Mesendoderm (in vitro differentiated cells): Measurements from ENCODE around the gene EMD.

Experiments used
- DNase-seq: peaks from one replicate; pipeline ENCODE4 v3.0.0; 2013
- H2AK5ac ChIP-seq: 2 replicates; pipeline ENCODE4 v1.6.1; 2013; ENCODE audit warnings: low read length, inconsistent platforms
- H2BK120ac ChIP-seq: 2 replicates; pipeline ENCODE4 v1.6.1; 2013; ENCODE audit warnings: low read depth, mild to moderate bottlenecking, low read length, moderate library complexity, mixed read lengths
- H2BK15ac ChIP-seq: replicated peaks from 2 replicates; pipeline ENCODE4 v1.6.1; 2013; ENCODE audit warnings: low read depth, mild to moderate bottlenecking, moderate library complexity
- H2BK5ac ChIP-seq: 2 replicates; pipeline ENCODE4 v1.6.1; 2013; ENCODE audit warnings: low read length, inconsistent platforms
- H3K18ac ChIP-seq: 2 replicates; pipeline ENCODE4 v1.6.1; 2013; ENCODE audit warnings: mild to moderate bottlenecking, low read length, mixed read lengths
- H3K23ac ChIP-seq: one replicate; pipeline ENCODE4 v1.6.1; 2013; ENCODE audit warnings: low read length
- H3K27ac ChIP-seq: 2 replicates; pipeline ENCODE4 v1.5.1; 2013; ENCODE audit warnings: low read depth, mild to moderate bottlenecking, inconsistent platforms, low read length, moderate library complexity
- H3K27me3 ChIP-seq: 2 replicates; pipeline ENCODE4 v1.6.1; 2013; ENCODE audit warnings: low read length, control low read depth, mild to moderate bottlenecking, inconsistent platforms; ENCODE audit not compliant: insufficient read depth, poor library complexity
- H3K36me3 ChIP-seq: 2 replicates; pipeline ENCODE4 v1.6.1; 2013; ENCODE audit warnings: low read length, inconsistent platforms; ENCODE audit not compliant: control insufficient read depth, insufficient read depth
- H3K4ac ChIP-seq: one replicate; pipeline ENCODE4 v1.6.1; 2013; ENCODE audit warnings: low read depth, mild to moderate bottlenecking, low read length, moderate library complexity
- H3K4me1 ChIP-seq: 2 replicates; pipeline ENCODE4 v1.6.1; 2013; ENCODE audit warnings: low read depth, low read length, inconsistent platforms; ENCODE audit not compliant: control insufficient read depth
- H3K4me2 ChIP-seq: 2 replicates; pipeline ENCODE4 v1.6.1; 2013; ENCODE audit warnings: low read length
- H3K4me3 ChIP-seq: 2 replicates; pipeline ENCODE4 v1.5.1; 2013; ENCODE audit warnings: mild to moderate bottlenecking, low read length
- H3K56ac ChIP-seq: one replicate; pipeline ENCODE4 v1.6.1; 2013; ENCODE audit warnings: low read length
- H3K79me1 ChIP-seq: 2 replicates; pipeline ENCODE4 v1.6.1; 2013; ENCODE audit warnings: low read length, inconsistent platforms
- H3K79me2 ChIP-seq: 2 replicates; pipeline ENCODE4 v1.6.1; 2013; ENCODE audit warnings: mild to moderate bottlenecking, low read length; ENCODE audit not compliant: control insufficient read depth, insufficient read depth
- H3K9ac ChIP-seq: 2 replicates; pipeline ENCODE4 v1.6.1; 2013; ENCODE audit warnings: low read length, inconsistent platforms
- H4K5ac ChIP-seq: one replicate; pipeline ENCODE4 v1.6.1; 2013; ENCODE audit warnings: low read length
- H4K8ac ChIP-seq: one replicate; pipeline ENCODE4 v1.6.1; 2013; ENCODE audit warnings: low read depth, mild to moderate bottlenecking, control low read depth, low read length, moderate library complexity
- WGBS: extraction: QIAGEN DNeasy Blood & Tissue Kit; methylation state at CpG from one replicate; pipeline ENCODE4 v1.1.7; 2013; ENCODE audit warnings: low lambda C conversion rate, missing lambda C conversion rate; ENCODE audit not compliant: insufficient coverage; ENCODE audit errors: extremely low coverage; 5-methylcytosine and 5-hydroxymethylcytosine counted together

Gene EMD

GRCh38 chrX:154371017-154371788 is 7.9 kb upstream of the EMD start:
- peak overlapping the region; percentile 95 for H3K4ac ChIP-seq
- peaks cover 2% of the 10 kb centered on the region for H3K79me1 ChIP-seq
- peaks cover 43% of the 10 kb centered on the region for H3K79me2 ChIP-seq
- peak overlapping the region; percentile 99 for H3K9ac ChIP-seq
- H3K36me3 ChIP-seq, result peaks cover 13% of the 10 kb centered on the region
- peak; percentile 95 for DNase-seq
- no peak overlapping the region for H2BK5ac ChIP-seq
- no peak overlapping the region for H3K4me2 ChIP-seq
- peak overlapping the region; percentile 97 for H3K18ac ChIP-seq
- H4K5ac ChIP-seq, result no peak overlapping the region
- H3K4me3 ChIP-seq, result peak overlapping the region; percentile 97
- no peaks in the 10 kb centered on the region for H3K27me3 ChIP-seq
- WGBS, result no CpG with 5 or more reads among the region's 77 CpGs
- H3K27ac ChIP-seq, result peak overlapping the region; percentile 86
- H3K23ac ChIP-seq, result no peak overlapping the region
- peak overlapping the region; percentile 18 for H2AK5ac ChIP-seq
- H2BK120ac ChIP-seq, result no peak overlapping the region
- no peaks in the 10 kb centered on the region for H3K4me1 ChIP-seq
- H3K56ac ChIP-seq, result peak overlapping the region; percentile 98
- H4K8ac ChIP-seq, result no peak overlapping the region
- no peak overlapping the region for H2BK15ac ChIP-seq

DNA sequence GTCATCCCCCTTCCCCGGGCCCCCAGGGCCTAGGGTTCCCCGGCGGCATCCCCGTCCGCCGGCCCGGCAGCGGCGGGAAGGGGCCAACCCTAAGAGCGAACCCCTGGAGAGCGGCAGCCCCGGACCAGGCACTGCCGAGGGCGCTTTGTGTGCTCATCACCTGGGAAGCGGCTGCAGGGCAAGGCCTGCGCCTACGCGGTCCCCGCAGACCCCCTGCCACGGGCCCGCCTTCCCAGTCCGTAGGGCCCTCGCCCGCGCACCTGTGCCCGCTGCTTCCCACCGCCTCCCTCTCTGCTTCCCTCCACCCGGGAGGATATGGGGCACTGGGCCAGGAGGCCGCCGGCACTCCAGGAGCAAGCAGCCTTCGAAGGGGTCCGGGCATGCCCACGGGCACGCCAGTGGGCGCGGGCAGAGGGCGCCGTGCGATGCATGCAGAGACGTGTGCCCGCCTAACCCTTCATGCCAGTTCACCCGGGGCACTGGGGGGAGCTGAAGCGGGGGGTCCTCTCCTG is 7.2 kb upstream of the EMD start:
- peaks cover 37% of the 10 kb centered on the region for H3K79me2 ChIP-seq
- peak overlapping the region; percentile 90 for H3K18ac ChIP-seq
- H3K56ac ChIP-seq, result peak overlapping the region; percentile 86
- H3K4ac ChIP-seq, result peak overlapping the region; percentile 66
- no peak overlapping the region for H4K8ac ChIP-seq
- H3K36me3 ChIP-seq, result peaks cover 7% of the 10 kb centered on the region
- H2AK5ac ChIP-seq, result no peak overlapping the region
- no peak overlapping the region for H2BK120ac ChIP-seq
- H3K27me3 ChIP-seq, result no peaks in the 10 kb centered on the region
- H3K4me3 ChIP-seq, result no peak overlapping the region
- H3K4me2 ChIP-seq, result peak overlapping the region; percentile 18
- no peak overlapping the region for H2BK5ac ChIP-seq
- peak overlapping the region; percentile 57 for H3K27ac ChIP-seq
- H3K23ac ChIP-seq, result no peak overlapping the region
- no peak overlapping the region for H4K5ac ChIP-seq
- H3K79me1 ChIP-seq, result no peaks in the 10 kb centered on the region
- H2BK15ac ChIP-seq, result no peak overlapping the region
- no CpG with 5 or more reads among the region's 43 CpGs for WGBS
- DNase-seq, result no peak
- H3K9ac ChIP-seq, result peak overlapping the region; percentile 76
- no peaks in the 10 kb centered on the region for H3K4me1 ChIP-seq

DNA sequence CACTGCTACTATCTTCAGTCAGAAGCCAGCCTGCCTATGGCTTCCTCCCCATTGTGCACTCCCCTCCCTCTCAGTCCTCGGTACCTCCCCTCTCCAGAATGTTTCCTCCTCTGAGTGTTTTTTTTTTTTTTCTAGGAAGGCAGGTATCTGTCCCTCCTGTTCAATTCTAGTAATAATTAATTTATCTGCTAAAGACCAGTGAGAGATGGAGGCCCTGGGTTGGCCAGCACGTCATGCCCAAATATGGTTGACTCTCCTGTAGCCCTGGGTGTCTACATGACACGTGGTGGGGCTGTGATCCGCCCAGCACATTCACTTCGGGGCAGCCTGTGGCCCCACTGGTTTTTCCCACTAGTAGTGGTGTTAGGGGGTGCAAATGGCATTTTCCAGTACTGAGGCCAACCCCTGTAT is 6.5 kb upstream of the EMD start:
- peaks cover 30% of the 10 kb centered on the region for H3K79me2 ChIP-seq
- no peak overlapping the region for H3K27ac ChIP-seq
- peak; percentile 44 for DNase-seq

DNA sequence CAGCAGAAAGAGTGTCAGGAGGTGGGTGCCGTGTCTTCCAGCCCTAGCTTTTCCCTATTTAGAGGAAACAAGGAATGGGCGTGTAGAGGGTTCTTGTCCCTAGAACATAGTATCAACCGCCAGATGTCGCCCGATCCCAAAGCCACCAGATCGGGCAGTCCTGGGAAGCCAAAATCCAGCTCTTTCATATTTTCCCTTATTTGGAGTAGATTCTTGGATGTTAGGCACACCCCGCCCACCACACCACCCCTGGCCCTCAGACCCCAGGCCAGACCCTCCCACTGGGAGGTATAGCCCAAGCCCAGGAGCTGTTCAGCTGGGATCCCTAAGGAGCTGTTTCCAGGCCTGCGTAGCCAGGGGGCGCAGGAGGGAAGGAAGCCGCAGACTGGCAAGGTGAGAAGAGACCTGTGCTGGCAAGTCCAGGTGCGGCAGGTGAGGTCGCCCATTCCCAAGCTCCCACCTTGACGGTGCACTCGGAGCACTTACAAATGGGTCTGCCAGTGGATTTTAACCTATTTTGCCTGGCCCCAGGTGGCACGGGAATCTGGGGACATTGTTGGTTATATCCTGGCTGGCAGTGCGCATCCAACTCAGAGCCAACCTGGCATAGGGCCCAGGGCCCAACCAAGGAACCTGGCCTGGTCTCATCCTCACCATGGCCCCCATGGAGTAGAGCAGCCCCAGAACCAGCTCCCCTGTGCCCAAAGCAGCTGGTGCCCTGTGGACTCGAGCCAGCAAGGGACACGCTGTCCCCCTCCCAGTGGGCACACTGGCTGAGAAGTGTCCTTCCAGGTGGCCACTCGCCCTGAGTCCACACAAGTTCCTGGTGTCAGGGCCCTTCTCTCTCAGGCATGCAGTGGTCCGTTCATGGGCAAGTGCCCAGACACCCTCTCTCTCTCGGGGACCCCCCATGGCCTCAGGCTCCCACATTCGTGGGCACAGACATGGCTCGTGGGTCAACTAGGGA is 5.5 kb upstream of the EMD start:
- H4K5ac ChIP-seq, result no peak overlapping the region
- H2AK5ac ChIP-seq, result no peak overlapping the region
- peak overlapping the region; percentile 79 for H3K56ac ChIP-seq
- H4K8ac ChIP-seq, result no peak overlapping the region
- H3K27me3 ChIP-seq, result no peaks in the 10 kb centered on the region
- no peak overlapping the region for H2BK15ac ChIP-seq
- DNase-seq, result peak; percentile 90
- no peaks in the 10 kb centered on the region for H3K79me1 ChIP-seq
- H3K4me3 ChIP-seq, result no peak overlapping the region
- peak overlapping the region; percentile 34 for H3K27ac ChIP-seq
- H3K18ac ChIP-seq, result peak overlapping the region; percentile 65
- H3K79me2 ChIP-seq, result peaks cover 20% of the 10 kb centered on the region
- H3K9ac ChIP-seq, result peak overlapping the region; percentile 62
- H3K4me1 ChIP-seq, result no peaks in the 10 kb centered on the region
- peak overlapping the region; percentile 20 for H3K4me2 ChIP-seq
- no peak overlapping the region for H2BK120ac ChIP-seq
- peak overlapping the region; percentile 21 for H3K4ac ChIP-seq
- WGBS, result no CpG with 5 or more reads among the region's 23 CpGs
- no peak overlapping the region for H2BK5ac ChIP-seq
- H3K23ac ChIP-seq, result no peak overlapping the region
- no peaks in the 10 kb centered on the region for H3K36me3 ChIP-seq

More for the DNA sequence above, 6.5 kb upstream of the EMD start:
- H2BK120ac ChIP-seq, result no peak overlapping the region
- H4K5ac ChIP-seq, result no peak overlapping the region
- WGBS, result no CpG with 5 or more reads among the region's 5 CpGs
- H2BK15ac ChIP-seq, result no peak overlapping the region
- H3K4me1 ChIP-seq, result no peaks in the 10 kb centered on the region
- no peak overlapping the region for H3K56ac ChIP-seq
- H2AK5ac ChIP-seq, result no peak overlapping the region
- H4K8ac ChIP-seq, result no peak overlapping the region
- no peaks in the 10 kb centered on the region for H3K79me1 ChIP-seq
- no peak overlapping the region for H2BK5ac ChIP-seq
- no peak overlapping the region for H3K23ac ChIP-seq
- H3K4me3 ChIP-seq, result no peak overlapping the region
- no peak overlapping the region for H3K9ac ChIP-seq
- no peak overlapping the region for H3K4me2 ChIP-seq
- H3K4ac ChIP-seq, result peak overlapping the region; percentile 87
- peak overlapping the region; percentile 65 for H3K18ac ChIP-seq
- peaks cover 2% of the 10 kb centered on the region for H3K36me3 ChIP-seq
- H3K27me3 ChIP-seq, result no peaks in the 10 kb centered on the region

- Histone ChIP-seq H3K4me1 (no peaks in the 10 kb centered on the region), H2BK120ac (no peak within 1 kb of the TSS), H3K79me1 (no peaks in the 10 kb centered on the region), H3K56ac (peak within 1 kb of the TSS; percentile 79), H4K8ac (no peak within 1 kb of the TSS), H2AK5ac (no peak within 1 kb of the TSS), H3K27me3 (no peaks in the 10 kb centered on the region), H3K4ac (peak within 1 kb of the TSS; percentile 21), H3K18ac (peak within 1 kb of the TSS; percentile 81), H3K36me3 (no peaks in the 10 kb centered on the region), H4K5ac (no peak within 1 kb of the TSS), H3K79me2 (peaks cover 14% of the 10 kb centered on the region), H3K4me3 (no peak within 1 kb of the TSS), H3K9ac (peak within 1 kb of the TSS; percentile 62), H3K27ac (no peak within 1 kb of the TSS), H2BK5ac (no peak within 1 kb of the TSS), H2BK15ac (no peak within 1 kb of the TSS), H3K4me2 (peak within 1 kb of the TSS; percentile 20), H3K23ac (no peak within 1 kb of the TSS)
- WGBS, result no CpG with 5 or more reads among the region's 95 CpGs
- DNase-seq, result peak; percentile 51
Observed at GRCh38 chrX:154374313-154375155, 4.6 kb upstream of the EMD start, which contains the start of gene FLNA. TSS of gene FLNA (minus strand) at chrX:154374634. CDS start at chrX:154371245, 3,389 bp downstream.
